HG02852 (cell line): ENCODE data around the gene LRRC28.
"Not testable (repeated sequence)": the region's sequence is repeated elsewhere in the genome, so short reads cannot be mapped to it uniquely, and the experiment has no call there.

Source experiments
- ATAC-seq: cut with Tn5 transposase; IDR thresholded peaks from one replicate; pipeline ENCODE4 v1.9.1; 2021; ENCODE audit warnings: mild to moderate bottlenecking, moderate library complexity; ENCODE audit not compliant: unreplicated experiment

LRRC28 gene

DNA sequence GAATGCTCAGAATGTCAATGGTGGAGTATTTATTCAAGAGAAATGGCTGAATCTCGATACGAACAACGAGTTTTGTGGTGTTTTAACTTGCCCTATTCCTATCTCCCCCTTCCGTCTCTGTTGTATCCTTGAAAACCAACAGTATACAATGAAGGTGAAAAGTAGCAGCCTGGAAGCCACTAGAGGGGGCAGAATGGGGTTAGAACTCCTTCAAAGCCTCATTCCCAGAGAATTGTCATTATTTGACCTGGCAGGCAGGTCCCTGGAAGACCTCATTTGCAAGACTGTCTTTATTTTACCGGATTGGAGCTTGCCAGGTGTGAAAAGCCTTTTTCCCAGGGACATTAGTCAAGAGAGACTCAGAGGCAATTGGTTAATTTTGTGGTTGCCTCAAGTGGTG is 139.4 kb downstream of the LRRC28 start:
- ATAC-seq, result no peak

DNA sequence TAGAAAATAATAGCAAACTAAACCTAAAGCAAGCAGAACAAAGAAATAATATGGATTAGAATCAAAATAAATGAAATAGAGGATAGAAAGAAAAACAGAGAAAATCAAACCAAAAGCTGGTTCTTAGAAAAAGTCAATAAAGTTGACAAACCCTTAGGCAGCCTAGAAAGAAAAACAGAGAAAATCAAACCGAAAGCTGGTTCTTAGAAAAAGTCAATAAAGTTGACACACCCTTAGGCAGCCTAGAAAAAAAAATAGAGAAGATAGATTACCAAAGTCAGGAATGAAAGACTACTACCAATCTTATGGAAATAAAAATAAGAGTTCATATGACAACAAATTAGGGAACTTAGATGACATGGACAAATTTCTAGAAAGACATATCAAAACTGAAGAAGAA is 142.4 kb downstream of the LRRC28 start:
- no peak for ATAC-seq

DNA sequence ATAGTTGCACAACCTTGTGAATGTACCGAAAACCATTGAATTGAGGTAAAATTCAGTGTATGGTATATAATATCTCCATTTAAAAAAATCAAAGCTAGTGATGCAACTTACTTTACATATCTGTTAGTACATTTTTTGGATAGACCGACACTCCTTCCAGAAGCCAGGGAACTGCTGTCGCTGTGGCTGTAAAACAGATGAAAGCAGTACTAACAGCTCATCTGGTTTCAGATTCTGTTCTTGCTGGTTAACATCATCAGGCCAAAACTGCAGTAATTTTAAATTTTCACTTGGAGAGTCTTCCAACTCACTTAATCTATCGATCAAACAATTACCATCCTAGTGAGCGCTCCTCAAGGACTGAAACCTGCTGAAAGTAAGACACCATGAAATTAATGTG is 145.1 kb downstream of the LRRC28 start:
- ATAC-seq, result no peak

DNA sequence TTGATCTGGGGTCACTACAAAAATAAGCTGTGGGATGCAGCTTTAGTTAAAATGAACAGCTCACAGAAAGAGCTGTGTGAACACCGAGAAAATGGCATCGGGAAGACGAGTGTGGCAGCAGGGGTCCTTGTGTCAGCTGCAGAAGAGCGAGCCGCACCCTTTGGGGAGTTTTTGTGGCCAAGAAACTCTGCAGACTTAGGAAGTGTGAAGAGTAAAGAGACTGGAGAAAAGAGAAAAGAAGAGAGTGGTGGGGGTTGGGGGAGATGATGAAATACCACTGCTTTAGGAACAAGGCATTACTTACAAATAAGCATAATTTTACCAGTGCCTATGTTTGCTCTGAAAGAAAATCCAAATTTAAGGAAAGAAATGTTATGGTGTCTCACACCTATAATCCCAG is 147.8 kb downstream of the LRRC28 start:
- no peak for ATAC-seq

DNA sequence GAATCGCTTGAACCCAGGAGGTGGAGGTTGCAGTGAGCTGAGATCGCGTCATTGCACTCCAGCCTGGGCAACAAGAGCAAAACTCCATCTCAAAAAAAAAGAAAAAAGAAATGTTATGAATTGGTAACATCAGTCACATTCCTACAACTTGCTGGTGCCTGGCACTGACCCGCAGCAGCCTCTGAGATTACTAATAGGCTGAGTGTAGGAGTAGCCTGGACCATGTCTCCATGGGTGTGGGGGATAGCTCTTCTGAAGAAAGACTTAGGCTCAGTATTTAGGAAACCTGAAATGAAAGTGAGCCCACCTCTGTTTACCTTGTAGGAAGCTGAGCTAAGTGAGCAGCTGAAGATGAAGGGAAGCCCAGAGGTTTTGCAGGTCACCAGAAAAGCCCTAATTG is 148.3 kb downstream of the LRRC28 start:
- ATAC-seq, result no peak

DNA sequence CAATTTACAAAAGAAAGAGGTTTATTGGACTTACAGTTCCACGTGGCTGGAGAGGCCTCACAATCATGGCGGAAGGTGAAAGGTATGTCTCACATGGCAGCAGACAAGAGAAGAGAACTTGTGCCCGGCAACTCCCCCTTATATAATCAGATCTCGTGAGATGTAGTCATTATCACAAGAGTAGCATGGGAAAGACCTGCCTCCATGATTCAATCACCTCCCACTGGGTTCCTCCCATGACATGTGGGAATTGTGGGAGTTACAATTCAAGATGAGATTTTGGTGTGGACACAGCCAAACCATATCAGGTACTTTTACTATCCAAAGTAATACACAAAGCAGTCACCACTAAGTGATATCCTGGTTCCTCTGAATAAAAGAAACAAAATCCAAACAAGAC is 149.9 kb downstream of the LRRC28 start:
- ATAC-seq, result not testable (repeated sequence)

DNA sequence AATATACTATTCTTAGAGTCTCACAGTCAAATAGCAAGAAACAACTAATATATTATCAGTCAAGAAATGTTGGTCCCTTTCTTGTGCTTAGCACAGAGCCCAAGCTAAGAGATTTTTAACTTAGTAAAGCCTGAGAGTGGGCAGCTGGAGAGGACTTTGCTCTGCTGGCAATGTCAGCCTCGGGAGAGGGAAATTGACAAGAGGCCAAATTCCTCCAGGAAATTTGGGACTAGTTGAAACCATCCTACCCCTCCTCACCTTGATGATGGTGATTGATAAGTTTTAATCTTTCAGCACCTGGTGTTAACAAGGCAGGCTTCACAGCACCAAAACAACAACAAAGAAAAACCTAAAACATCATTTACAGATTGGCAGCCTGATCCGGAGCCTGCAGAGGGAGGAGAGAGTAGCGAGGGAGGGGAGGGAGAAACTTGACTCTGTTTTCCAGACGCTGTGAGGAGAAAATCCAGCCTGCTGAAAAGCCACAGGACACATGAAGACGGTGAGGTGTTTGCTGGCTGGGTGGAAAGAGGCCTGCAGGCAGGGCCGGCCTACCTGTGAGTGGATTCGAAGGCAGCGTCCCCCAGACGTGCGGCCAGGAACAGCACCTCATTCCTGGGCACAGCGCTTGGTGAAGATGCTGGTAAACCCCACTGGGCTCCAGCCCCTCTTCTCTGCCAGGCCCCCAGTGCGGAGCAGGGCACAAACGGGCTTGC is 150.9 kb downstream of the LRRC28 start:
- no peak for ATAC-seq

DNA sequence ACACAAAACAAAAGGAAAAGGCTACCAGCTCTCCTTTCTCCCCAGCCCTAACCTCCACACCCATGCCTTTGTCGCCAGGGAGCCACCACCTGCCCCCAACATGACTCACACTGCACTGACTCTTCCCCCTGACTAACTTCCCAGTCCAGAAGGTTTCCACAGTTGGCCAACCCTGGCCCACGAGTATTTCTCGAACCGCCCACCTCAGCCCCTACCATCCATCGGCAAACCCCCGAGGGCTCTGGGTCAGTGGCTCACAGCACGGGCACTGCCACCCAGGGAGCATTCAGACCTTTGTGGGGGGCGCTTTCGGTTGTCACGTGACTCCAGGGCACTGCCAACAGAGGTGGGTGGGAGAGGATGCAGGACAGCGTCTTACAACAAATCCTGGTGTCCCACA is 152.3 kb downstream of the LRRC28 start:
- no peak for ATAC-seq

DNA sequence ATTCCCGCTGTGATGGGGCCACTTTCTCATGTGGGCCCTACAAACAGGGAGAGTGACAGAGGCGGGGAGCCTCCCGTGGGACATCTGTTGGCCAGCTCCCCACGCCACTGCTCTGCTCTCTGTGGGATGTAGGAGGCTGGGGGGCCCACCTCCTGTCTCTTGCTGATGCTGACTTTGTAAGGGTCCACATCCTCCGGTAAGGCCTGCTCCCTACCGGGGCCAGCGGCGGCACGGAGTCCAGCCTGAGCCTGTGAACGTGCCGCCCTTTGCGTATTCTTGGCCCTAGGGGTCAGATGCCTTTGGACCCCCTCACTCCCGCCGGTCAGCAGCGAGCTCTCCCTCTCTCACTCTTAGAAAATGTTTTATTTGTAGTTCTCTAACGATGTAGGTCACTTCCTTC is 153.2 kb downstream of the LRRC28 start:
- no peak for ATAC-seq

DNA sequence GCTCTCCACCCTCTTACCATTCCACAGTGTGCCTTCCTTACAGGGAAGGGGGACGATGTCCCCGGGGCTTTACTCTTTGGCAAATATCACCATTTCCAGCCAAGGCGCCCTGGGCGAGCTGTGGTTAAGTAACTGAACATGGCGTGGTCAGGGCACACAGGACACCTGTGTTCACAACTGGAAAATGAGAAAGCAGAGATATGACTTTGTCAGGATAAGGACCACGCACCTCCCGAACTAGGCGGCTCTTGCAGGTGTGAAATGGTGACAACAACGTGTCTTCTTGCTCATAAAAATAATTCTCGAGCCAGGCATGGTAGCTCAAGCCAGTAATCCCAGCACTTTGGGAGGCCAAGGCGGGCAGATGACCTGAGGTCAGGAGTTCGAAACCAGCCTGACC is 154.8 kb downstream of the LRRC28 start:
- no peak for ATAC-seq

DNA sequence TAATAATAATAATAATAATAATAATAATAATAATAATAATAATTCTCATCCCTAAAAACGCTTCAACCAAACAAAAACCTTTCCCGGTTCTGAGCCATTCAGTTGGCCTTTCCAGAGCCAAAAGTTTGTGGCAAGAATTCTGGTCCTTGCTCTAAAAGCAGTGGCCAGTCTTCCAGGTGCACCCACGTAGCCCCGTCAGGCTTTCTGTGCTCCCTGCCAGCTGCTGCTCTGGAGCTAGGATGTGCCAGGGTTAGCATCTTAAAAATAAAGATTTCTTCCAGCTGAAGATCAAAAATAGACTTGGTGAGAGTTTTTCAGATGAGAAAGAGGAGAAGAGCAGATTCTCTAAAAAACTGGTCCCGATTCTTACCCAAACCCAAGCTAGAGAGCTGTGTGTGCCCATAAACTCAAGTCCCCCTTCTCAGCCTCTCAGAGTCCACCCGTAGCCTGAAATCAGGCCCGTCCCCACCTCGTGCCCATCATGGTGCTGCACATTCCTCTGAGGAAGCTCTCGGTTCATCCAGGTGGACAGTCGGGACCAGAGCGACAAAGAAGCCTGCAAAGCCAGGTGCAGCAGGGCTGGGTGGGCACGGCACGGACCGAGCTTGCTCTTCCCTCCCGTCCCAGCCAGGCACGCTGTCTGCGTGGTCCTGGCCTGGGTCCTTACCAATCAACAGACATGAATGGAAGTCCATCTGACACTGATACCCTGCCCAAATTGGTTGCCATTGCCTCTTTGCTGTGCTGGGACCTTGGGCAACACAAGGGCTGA is 155.6 kb downstream of the LRRC28 start:
- no peak for ATAC-seq

DNA sequence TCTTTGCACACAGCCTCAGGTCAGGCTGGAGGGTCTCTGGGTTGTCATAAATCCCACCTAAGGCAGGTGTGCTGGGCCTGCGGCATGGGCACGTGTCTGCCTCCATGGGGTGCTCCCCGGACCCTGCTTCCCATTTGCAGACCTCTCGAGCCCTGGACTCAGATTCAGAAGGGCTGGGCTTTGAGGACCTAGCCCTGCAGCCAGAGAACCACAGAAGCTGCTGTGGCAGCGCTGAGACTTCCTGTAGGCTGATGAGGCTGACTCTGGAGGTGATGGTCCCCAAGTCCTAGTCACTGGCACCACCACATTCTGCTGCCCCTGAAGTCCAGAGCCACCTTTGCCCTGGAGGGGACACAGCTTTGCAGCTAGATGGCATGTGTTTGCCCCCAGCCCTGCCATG is 156.4 kb downstream of the LRRC28 start:
- ATAC-seq, result no peak

DNA sequence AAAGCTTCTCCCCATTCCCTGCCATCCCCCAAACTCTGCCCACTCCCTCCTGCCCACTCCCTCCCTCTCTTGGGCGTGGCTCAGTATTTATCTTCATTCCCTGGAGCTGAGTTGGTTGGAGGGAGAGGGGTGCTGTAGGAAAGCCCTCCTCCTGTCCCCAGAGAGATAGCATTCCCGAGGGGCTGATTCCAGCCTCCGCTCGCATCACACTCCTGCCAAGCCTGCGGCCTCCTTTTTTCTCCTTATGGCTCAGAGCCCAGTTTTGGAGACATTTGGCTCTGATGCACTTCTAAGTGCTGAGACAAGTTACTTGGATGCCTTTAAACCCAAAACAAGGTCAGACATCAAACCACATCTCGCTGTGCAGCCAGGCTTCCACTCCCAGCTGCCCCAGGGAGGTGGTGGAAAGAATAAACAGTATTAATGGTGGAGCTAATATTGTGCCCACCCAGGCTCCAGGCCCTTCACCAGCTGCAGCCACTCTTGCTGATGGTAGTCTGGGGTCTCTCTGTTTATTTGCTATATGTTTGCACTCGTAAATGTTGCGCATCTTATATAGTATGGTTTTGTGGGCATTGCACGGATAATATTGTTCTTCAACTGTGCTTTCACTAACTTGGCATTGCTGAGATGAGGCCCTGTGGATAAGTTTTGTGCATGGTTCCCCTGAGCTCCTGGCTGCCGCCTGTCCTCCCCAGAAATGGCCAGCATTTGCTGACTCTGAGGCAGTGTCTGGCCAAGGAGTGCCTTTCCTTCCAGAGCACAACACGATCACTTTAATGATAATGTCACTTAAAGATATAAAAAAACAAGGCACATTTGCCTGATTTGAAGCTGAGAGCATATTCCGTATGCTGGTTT is 157.2 kb downstream of the LRRC28 start:
- ATAC-seq, result no peak

DNA sequence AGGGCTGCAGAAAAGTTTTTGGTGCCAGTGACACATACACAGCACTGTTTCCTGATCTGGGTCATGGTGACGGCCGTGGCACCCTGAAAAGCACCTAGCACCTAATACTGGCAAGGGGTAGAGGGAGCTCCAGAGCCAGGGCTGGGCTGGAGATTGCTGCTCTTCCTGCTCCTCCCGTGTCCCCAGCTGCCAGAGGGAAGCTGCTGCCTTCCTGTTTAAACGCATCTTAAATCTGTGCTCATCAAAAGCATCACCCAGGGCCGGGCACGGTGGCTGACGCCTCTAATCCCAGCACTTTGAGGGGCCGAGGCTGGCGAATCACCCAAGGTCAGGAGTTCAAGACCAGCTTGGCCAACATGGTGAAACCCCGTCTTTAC is 157.8 kb downstream of the LRRC28 start:
- ATAC-seq, result no peak

DNA sequence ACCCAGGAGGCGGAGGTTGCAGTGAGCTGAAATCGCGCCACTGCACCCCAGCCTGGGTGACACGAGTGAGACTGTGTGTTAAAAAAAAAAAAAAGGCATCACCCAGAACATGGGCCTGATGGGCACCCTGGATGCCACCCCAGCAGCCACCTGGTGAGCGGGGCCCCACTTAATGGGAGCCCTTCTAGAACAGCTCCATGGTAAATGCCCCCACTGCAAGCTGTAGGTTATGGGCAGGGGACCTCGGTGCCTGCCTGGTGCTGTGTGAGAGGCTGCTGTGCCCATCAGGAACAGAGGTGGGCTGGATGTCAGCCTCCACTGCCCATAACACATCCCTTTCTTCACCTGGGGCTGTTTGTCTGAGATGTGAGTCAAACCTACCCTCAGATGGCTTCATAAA is 158.3 kb downstream of the LRRC28 start:
- no peak for ATAC-seq

DNA sequence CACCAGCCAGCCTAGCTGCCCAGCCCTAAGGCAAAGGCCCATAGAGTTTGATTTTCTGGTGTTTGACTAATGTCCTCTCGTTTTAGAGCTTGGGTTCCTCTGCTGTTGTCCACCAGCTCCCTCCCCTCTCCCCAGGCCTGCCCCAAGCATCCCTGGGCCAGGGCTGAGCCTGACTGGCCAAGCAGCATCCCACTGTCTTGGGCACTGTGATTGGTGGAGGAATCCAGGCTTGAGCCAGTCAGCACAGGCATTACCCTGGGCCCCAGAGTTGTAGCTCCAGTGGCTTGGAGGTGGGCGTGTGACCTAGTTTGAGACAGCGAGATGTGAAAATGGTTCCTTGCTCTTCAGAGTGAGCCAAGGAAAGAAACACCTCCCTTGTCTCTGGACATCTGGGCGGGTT is 159.2 kb downstream of the LRRC28 start:
- ATAC-seq, result no peak

DNA sequence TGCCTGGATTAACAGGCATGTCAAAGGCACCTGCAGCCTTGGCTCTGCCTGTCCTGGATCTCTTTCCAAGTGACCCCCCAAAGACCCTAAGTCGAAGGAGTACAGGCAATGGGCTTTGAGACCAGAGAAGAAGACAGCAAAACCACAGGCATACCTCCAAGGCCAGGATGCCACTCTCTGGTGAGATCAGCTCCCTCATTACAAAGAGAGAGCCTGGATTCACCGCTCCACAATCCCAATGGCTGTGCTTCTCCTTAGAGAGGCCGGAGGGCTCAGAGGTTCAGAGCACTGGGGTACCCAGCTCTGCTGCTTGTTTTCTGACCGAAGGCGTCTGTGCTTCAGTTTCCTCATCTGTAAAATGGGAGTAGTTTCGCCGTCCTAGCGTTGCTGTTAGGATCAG is 160.0 kb downstream of the LRRC28 start:
- no peak for ATAC-seq

DNA sequence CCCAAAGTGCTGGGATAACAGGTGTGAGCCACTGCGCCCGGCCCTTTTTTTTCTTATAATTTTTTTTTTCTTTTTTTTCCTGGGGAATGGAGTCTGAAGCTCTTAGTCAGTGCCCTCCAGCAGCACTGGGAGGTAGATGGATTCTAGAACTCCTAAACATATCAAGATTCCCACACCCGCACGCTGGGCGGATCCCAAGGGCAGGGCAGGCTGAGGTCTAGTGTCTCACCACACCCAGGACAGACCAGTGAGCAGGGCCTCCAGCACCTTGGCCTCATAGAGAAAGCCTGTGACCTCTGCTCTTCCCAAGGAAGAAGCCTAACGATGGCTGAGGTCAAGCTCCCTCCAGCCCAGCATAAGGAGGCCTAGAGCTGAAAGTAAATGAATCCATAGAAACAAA is 160.8 kb downstream of the LRRC28 start:
- no peak for ATAC-seq

DNA sequence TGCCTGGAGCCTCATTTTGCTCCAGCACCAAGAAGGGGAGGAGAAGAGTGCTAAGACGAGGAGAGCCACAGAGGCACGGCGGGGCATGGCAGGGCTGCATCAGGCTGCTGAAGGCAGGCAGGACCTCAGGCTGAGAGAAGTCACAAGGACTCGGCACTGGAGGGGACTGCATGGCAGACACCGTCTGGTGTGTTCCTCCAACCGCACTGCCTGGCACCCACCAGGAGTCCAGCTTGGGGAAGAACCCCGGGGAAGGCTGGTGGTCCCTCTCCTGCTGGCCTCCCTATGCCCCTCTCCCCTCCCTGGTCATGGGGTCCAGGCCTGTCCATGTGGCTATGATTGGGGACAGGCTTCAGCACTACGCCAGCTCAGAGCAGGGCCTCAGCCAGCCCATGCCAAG is 161.3 kb downstream of the LRRC28 start:
- no peak for ATAC-seq

DNA sequence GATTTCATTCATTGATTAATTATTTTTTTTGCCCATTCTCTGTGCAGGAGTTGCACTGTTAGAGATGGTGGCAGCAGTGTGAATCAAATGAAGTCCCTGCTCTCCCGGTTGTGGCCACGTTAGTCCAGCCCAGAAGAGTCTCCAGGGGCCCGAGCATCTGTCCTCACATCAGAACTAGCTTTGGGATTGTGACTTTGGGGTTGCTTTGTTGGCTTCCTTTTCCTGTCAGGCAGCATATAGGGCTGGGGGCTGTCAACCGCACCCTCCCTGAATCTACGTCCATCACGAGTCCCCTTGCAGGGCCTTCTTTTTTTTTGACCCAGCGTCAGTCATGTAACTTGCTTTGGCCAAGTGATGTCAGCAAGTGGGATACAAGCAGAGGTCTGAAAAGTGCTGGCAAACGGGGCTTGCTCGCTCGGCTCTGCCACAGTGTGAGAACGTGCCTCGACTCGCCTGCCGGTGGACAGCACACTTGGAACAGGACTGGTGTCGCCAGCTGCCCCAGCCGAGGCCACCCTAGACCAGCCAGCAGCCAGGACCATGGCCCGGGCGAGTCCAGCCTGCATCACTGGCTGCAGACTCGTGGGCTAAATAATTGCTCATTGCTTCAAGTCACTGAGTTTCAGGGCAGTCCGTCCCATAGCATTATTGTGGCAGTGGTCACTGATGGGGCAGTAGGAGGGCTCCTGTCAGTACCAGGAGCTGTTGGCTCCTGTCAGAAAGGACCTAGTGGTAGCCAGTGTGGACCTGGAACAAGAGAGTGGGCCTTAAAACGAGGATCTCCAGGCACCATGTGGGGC is 162.9 kb downstream of the LRRC28 start:
- no peak for ATAC-seq
